Measurements from ENCODE around the gene HOXD12.

Gene HOXD12

GRCh38 chr2:176092270-176093144, 7.1 kb upstream of the HOXD12 start, which contains the start of gene HOXD13:
HOXD13 (plus strand) TSS chr2:176092721; CDS start chr2:176092891, 170 bp downstream.
- Histone ChIP-seq H3K36me3 (ENCODE audit: insufficient read depth) (no peaks in the 10 kb centered on the region), H4K20me1 (ENCODE audit: insufficient read depth) (no peaks in the 10 kb centered on the region), H3K27ac (no peak within 1 kb of the TSS)

GRCh38 chr2:176093145-176093897, 6.3 kb upstream of the HOXD12 start:
- H2AFZ ChIP-seq (ENCODE audit: low read depth), result no peak overlapping the region; the same call in 1 of the 2 replicates
- H3K4me3 ChIP-seq (IDR thresholded peaks at IDR 0.05; ENCODE audit: insufficient read depth, low read depth, low read length), result no peak overlapping the region
- no peak overlapping the region for H3K27ac ChIP-seq
- no peaks in the 10 kb centered on the region for H3K36me3 ChIP-seq (ENCODE audit: insufficient read depth)
- no peak for TF ChIP-seq CTCF (conservative IDR thresholded peaks at IDR 0.05; ENCODE audit: low read depth, low read length)
- H3K9ac ChIP-seq, result no peak overlapping the region
- H3K4me1 ChIP-seq (ENCODE audit: low read depth, poor library complexity, severe bottlenecking), result peaks cover 8% of the 10 kb centered on the region
- 0 out of 2 replicates have a peak overlapping the region, but pooled peaks have one; percentile 20 for H3K4me2 ChIP-seq
- no peaks in the 10 kb centered on the region for H3K27me3 ChIP-seq (ENCODE audit: insufficient read depth, low read depth)
- H4K20me1 ChIP-seq (ENCODE audit: insufficient read depth), result no peaks in the 10 kb centered on the region
- no peaks in the 10 kb centered on the region for H3K79me2 ChIP-seq (ENCODE audit: insufficient read depth, low read depth)

More at GRCh38 chr2:176092270-176093144, 7.1 kb upstream of the HOXD12 start, which contains the start of gene HOXD13:
- no peak within 1 kb of the TSS for H3K9ac ChIP-seq
- H3K4me2 ChIP-seq, result 0 out of 2 replicates have a peak within 1 kb of the TSS, but pooled peaks have one; percentile 20
- H3K4me3 ChIP-seq (IDR thresholded peaks at IDR 0.05; ENCODE audit: insufficient read depth, low read depth, low read length), result no peak within 1 kb of the TSS
- H3K27me3 ChIP-seq (ENCODE audit: insufficient read depth, low read depth), result no peaks in the 10 kb centered on the region
- H3K4me1 ChIP-seq (ENCODE audit: low read depth, poor library complexity, severe bottlenecking), result peaks cover 8% of the 10 kb centered on the region
- no peaks in the 10 kb centered on the region for H3K79me2 ChIP-seq (ENCODE audit: insufficient read depth, low read depth)
- TF ChIP-seq CTCF (conservative IDR thresholded peaks at IDR 0.05; ENCODE audit: low read depth, low read length), result no peak
- no peak within 1 kb of the TSS; the same call in 1 of the 2 replicates for H2AFZ ChIP-seq (ENCODE audit: low read depth)

GRCh38 chr2:176093898-176094249, 5.7 kb upstream of the HOXD12 start:
- no peak overlapping the region for H3K4me3 ChIP-seq (IDR thresholded peaks at IDR 0.05; ENCODE audit: insufficient read depth, low read depth, low read length)
- H2AFZ ChIP-seq (ENCODE audit: low read depth), result no peak overlapping the region
- H3K79me2 ChIP-seq (ENCODE audit: insufficient read depth, low read depth), result no peaks in the 10 kb centered on the region
- peaks cover 8% of the 10 kb centered on the region for H3K4me1 ChIP-seq (ENCODE audit: low read depth, poor library complexity, severe bottlenecking)
- H3K4me2 ChIP-seq, result no peak overlapping the region
- H3K36me3 ChIP-seq (ENCODE audit: insufficient read depth), result no peaks in the 10 kb centered on the region
- TF ChIP-seq CTCF (conservative IDR thresholded peaks at IDR 0.05; ENCODE audit: low read depth, low read length), result no peak
- no peak overlapping the region for H3K9ac ChIP-seq
- H3K27ac ChIP-seq, result no peak overlapping the region
- no peaks in the 10 kb centered on the region for H4K20me1 ChIP-seq (ENCODE audit: insufficient read depth)
- H3K27me3 ChIP-seq (ENCODE audit: insufficient read depth, low read depth), result no peaks in the 10 kb centered on the region

GRCh38 chr2:176094349-176094748, 5.2 kb upstream of the HOXD12 start:
- Histone ChIP-seq H3K79me2 (ENCODE audit: insufficient read depth, low read depth) (no peaks in the 10 kb centered on the region), H2AFZ (ENCODE audit: low read depth) (no peak overlapping the region), H4K20me1 (ENCODE audit: insufficient read depth) (no peaks in the 10 kb centered on the region), H3K27ac (no peak overlapping the region), H3K9ac (no peak overlapping the region), H3K36me3 (ENCODE audit: insufficient read depth) (no peaks in the 10 kb centered on the region), H3K4me2 (no peak overlapping the region), H3K4me1 (ENCODE audit: low read depth, poor library complexity, severe bottlenecking) (peaks cover 8% of the 10 kb centered on the region), H3K27me3 (ENCODE audit: insufficient read depth, low read depth) (no peaks in the 10 kb centered on the region), H3K4me3 (IDR thresholded peaks at IDR 0.05; ENCODE audit: insufficient read depth, low read depth, low read length) (no peak overlapping the region)
- TF ChIP-seq CTCF (conservative IDR thresholded peaks at IDR 0.05; ENCODE audit: low read depth, low read length), result no peak
